Measurements from ENCODE around the gene POM121.

DNA sequence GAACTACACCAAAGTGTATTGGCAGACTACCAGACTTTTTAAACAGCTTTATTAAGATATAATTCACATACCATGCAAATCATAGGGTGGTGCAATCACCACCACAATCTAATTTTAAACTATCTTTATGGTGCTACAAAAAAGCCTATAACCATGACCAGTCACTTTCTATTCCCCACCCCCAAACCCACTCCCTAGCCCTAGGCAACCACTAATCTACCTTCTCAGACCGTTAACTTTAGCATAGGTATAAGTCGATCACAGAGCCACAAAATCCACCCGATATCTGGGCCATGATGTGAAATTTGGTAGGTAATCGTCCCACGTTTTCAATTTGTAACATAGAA lies 536 bp upstream of the POM121 start:
- TF ChIP-seq, protein P1, sequence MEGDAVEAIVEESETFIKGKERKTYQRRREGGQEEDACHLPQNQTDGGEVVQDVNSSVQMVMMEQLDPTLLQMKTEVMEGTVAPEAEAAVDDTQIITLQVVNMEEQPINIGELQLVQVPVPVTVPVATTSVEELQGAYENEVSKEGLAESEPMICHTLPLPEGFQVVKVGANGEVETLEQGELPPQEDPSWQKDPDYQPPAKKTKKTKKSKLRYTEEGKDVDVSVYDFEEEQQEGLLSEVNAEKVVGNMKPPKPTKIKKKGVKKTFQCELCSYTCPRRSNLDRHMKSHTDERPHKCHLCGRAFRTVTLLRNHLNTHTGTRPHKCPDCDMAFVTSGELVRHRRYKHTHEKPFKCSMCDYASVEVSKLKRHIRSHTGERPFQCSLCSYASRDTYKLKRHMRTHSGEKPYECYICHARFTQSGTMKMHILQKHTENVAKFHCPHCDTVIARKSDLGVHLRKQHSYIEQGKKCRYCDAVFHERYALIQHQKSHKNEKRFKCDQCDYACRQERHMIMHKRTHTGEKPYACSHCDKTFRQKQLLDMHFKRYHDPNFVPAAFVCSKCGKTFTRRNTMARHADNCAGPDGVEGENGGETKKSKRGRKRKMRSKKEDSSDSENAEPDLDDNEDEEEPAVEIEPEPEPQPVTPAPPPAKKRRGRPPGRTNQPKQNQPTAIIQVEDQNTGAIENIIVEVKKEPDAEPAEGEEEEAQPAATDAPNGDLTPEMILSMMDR (IDR thresholded peaks at IDR 0.05), result no peak
- TF ChIP-seq POLR2A (IDR thresholded peaks at IDR 0.05), result no peak
- TF ChIP-seq EP300 (IDR thresholded peaks at IDR 0.05), result no peak

Data from tibial nerve (tissue), 4 donors.